GM19467 (cell line): ENCODE results near the gene SRGAP2B.
"Not testable (repeated sequence)": the region's sequence is repeated elsewhere in the genome, so short reads cannot be mapped to it uniquely, and the experiment has no call there.

Source experiments
- ATAC-seq: cut with Tn5 transposase; IDR thresholded peaks from one replicate; pipeline ENCODE4 v1.9.1; 2021; ENCODE audit warnings: mild to moderate bottlenecking, moderate library complexity; ENCODE audit not compliant: unreplicated experiment

Gene SRGAP2B

DNA sequence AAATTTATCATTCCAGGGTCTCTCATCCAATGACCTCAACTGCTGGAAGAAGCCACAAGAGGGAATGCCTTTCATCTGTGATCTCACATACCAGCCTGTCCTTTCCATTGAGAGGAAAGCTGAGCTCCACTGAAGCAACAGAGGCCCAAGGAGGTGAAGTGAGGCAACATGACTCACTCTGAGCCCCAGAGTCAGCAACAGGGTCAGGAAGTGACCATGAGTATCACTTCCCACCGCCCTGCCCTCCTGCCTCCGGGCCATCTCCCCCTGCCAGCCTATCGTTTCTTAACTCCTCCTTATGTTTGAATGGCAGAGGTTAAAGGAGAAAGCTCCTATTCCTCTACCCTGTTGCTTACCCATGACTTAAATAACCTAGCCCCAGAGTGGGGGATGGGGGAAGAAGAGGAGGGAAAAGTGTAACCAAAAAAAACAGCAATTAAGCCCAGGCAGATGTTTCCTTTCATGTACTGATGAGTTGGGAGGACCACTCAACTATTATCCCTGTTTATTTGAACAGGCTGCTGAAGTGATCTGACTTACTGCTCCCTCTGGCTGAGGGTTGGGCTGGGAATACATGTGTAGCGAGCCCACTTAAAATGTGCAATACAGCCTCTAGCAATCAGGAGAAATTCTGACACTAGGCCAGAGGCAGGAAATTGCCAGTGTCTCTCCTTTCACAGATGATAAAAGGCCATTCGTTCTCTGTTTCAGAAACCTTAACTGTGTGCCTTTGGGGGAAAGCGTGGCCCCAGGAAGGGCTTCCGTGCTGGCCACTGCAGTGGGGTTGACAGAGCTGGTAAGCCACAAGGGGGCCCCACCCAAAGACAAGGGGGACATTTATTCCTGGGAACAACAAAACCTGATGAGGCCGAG lies 177.7 kb downstream of the SRGAP2B start:
- ATAC-seq: not testable (repeated sequence)

DNA sequence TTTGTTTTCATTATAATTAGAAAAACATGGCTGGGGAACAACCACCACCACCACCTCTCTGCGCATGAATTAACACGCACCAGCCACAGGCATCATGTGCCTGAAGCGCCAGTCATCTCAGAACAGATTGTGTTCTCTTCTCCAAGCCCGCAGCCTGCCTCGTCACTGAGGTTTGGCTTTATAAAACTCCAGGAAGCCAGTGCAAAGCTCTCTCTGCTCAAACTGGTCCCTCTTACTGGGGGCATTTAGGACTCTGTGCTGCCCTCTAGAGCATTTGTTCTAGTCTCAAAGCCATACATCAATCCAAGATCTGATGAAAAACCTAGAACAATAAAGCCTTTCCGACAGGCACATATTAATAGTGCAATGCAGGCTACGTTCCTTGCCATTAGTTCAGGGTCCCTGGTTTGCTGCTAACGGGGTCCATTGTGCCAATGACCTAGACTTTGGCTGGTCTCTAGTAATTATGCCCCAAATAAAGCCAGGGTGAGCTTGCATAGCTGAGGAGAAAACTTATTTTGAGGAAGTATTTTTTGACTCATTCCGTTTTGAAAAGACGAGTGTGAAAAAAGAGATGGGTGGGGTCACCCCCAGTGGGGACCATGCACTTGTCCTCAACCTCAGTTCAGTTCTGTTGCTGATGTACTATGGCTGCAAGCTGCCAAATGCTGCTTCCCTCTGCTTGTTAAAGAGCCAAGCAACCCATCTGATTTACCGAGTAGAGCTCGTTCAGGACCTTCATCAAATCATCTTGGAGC lies 181.0 kb downstream of the SRGAP2B start:
- peak; percentile 45 for ATAC-seq

DNA sequence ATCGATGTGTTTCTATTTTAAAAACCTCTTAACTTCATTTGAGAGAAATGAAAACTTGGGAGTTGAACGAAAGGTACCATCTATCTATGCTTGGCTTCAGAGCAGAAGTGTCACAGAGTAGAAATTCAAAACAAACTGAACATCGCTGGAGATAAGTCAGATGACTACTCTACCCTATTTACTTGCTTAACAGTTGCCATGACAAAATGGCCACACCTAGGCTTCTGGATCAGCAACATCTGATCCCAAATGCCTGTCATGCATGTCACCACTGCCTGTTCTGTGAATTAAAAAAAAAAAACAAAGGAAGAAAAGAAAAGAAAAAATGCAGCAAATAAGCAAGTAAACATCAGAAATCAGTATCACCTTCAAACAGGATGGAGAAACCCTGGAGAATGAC lies 181.7 kb downstream of the SRGAP2B start:
- not testable (repeated sequence) for ATAC-seq

DNA sequence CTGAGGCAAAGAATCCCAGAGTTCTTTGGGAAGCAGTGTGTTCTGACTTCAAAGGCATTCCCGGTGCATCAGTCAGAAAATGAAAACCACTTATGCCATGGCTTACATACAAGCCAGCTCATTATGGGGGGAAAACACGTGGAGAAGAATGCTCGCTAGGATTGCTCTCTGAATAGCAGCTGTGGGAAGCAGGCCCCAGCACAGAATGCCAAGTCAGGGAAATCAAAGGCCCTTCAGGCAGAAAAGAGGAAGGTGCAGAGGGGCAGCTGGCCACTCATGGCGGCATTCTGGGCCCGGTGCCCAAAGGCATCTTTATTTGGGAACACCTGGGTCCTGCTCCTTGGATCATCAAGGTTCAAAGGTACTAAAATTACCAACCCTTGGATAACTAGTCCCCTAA lies 184.4 kb downstream of the SRGAP2B start:
- ATAC-seq: not testable (repeated sequence)

DNA sequence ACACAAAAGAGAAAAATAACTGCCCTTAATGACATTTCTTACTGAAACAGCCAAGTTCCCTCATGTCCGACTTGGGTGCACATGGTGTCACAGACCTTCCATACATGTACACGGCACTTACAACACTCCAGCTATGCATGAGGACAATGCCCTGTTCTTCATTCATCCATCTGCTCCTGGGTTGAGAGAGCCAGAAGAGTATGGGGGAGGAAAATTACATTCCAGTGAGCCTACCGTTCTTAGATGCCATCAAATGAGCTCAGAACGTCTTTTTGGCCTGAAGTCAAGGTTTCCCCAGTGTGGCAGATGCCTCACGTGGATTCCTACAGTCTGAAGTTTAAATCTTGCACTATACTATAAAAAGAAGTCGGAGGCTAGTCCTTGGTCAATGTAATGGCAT lies 194.3 kb downstream of the SRGAP2B start:
- ATAC-seq: not testable (repeated sequence)

DNA sequence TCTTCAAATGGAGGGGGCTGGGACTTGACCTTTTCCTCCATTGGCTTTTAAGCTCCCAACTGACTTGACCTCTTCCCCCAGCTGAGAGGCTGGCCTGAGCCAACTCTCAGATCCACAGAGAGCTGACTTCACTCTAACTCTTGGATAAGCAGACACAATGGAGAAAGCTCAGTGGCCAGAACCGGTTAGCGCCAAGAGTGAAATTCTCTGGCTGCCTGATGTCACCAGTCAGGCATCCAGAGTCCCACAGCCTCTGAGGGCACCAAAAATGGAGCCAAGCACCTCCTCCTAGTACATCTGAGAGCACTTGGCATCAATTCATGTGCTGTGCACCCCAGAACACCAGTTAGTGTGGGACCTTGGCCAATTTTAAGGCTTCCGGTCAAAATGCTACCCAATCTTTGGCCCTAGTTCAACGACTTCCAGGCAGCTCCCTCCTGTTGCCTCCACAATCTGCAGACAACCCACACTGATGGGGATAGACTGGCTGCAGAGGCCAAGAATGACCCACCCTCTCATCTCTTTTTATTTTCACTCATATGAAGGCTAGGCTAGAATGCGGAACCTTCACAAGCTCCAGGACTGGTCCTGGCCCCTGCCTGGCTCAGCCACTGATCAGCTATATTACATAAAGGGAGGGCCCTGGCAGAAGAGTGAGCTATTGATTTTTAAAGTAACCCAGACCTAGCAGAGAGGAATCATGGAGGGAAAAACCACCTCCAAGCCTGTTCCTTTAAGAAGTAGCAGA lies 200.5 kb downstream of the SRGAP2B start:
- ATAC-seq: not testable (repeated sequence)

DNA sequence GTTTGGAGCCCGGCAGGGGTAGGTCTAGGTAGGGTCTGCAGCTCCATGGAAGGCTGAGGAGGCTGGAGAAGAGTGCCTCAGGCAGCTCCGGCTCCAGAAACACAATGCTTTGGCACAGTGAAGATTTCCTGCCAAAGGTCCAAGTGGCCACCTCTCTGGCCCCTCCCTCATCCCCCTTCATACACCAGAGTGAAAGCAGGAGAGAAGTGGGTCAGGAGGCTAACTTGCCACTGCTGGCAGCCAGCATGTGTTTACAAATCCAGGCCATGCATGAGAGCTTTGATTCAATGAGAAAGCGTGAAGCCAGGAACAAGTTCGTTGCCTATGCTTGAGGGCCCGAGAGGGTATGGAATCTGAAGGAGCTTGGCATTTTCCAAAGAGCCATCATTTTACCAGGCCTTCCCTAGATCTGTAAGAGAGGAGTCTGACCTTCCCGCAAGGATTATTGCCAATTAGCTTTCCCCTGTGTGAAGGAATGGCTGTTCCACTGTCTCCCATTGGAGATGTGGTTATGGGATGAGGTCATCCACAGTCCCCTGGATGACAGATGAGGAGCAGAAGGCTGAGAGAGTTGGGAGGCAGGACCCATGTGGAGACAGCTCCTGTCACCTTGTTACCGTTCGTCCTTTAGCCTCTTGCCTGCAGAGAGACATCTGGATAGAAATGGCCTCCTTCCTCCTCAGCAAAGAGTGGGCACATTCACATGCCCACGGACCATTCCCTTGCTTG lies 201.3 kb downstream of the SRGAP2B start:
- not testable (repeated sequence) for ATAC-seq

DNA sequence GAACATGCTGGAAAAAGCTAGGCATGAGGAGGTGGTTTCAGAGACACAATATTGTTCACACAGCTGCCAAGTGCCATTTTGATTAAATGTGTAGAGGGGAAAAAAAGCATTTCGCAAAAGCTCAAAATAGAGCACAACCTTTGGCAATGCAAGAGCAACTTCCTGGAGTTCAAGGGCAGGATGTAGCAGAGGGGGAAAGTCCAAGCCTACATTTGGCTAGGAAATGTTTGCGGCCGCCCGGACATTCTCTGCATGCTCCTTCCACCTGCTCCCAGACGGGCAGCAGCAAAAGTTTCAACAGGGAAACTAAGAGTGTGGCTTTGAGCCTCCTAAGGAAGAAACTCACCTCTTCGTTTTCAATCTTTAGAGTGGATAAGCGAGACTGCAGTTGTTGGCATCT lies 202.1 kb downstream of the SRGAP2B start:
- not testable (repeated sequence) for ATAC-seq

DNA sequence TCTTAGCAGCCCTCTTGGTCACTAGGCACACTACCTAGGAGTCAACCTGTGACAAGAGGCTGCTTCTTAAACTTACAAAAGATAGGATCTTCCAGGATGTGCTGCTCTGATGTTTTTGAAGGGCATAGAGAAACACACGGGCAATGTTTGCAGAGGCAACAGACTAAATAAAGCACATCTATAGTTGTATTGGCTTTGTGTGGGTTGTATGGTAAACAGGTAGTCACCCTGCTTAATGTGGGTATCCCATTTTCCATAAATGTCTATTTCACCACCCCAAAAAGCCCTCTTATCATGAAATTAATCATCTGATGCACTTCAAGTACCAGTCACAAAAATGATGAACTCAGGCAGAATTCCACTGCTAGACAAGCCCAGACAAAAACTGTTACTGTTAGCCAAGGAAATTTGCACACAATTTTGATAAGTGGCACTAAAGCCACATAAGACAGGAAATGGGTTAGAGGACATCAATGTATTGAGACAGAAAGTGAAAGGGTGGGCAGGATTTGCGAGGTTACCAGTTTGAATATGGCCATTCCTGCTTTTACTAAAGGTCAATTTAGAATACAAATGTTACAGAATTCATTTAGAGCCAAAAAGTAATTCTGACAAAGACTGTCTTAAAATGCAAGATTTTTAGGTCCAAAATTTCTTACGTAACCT lies 205.5 kb downstream of the SRGAP2B start:
- not testable (repeated sequence) for ATAC-seq

DNA sequence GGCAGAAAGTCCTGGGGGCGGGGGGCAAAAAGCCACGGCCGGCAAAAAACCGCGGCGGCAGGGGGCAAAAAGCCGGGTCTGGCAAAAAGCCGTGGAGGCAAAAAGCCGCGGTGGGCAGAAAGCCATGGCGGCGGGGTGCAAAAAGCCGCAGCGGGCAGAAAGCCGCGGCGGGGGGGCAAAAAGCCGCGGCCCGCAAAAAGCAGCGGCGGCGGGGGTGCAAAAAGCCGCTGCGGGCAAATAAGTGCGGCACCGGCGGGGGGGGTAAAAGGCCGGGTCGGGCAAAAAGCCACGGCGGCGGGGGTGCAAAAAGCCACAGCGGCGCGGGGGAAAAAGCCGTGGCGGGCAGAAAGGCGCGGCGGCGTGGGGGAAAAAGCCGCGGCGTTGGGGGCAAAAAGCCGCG lies 212.1 kb downstream of the SRGAP2B start:
- not testable (repeated sequence) for ATAC-seq

DNA sequence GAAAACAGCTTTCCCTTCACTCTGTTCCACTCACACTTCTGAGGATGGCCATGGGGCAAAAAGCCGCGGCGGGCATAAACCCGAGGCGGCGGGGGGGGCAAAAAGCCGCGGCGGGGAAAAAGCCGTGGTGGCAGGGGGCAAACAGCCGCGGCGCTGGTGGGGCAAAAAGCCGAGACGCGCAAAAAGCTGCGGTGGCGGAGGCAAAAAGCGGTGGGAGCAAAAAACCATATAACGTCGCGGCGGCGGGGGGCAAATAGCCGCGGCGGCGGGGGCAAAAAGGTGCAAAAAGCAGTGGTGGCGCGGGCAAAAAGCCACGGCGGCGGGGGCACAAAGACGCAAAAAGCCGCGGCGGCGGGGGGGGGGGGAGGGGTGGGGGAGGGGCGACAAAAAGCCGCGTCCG lies 212.8 kb downstream of the SRGAP2B start:
- not testable (repeated sequence) for ATAC-seq

DNA sequence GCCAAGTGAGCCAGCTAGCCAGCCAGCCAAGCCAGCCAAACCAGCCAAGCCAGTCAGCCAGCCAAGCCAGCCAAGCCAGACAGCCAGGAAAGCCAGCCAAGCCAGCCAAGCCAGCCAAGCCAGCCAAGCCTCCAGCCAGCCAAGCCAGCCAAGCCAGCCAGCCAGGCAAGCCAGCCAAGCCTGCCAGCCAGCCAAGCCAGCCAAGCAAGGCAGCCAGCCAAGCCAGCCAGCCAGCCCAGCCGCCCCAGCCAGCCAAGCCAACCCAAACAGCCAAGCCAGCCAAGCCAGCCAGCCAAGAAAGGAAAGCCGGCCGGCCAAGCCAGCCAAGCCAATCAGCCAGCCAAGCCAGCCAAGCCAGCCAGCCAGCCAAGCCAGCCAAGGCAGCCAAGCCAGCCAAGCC lies 236.5 kb downstream of the SRGAP2B start:
- not testable (repeated sequence) for ATAC-seq
